Measurements from ENCODE around the gene CFAP97D2.

- TF ChIP-seq CTCF (optimal IDR thresholded peaks at IDR 0.05 in 1 of 3, IDR thresholded peaks at IDR 0.05 in 1 of 3, conservative IDR thresholded peaks at IDR 0.05 in 1 of 3; ENCODE audit: extremely low read depth in 1 of 3, insufficient read depth in 2 of 3, low read length in 3 of 3) (no peak), EZH2 (IDR thresholded peaks at IDR 0.05; ENCODE audit: low read length) (no peak)
These were observed 6.3 kb downstream of the CFAP97D2 start for GRCh38 chr13:114185182-114185971.

Measured in keratinocyte (primary cell).